ENCODE measurements around the gene XKR7.
"Not testable (repeated sequence)": the region's sequence is repeated elsewhere in the genome, so short reads cannot be mapped to it uniquely, and the experiment has no call there.

XKR7 gene

GRCh38 chr20:32027643-32028042, 59.7 kb downstream of the XKR7 start:
- no peak for TF ChIP-seq CTCF (IDR thresholded peaks at IDR 0.05; ENCODE audit: borderline replicate concordance, control extremely low read depth, extremely low read depth, insufficient read depth, missing control alignments)
- in situ Hi-C loops (cut with MboI; ENCODE audit: low sequenced_read_pairs, unreplicated experiment) = loop anchor here (10.0 kb wide), 1 partner anchor 193 kb away; no protein-coding TSS in a partner anchor
- no peak for DNase-seq (ENCODE audit: low spot score)

GRCh38 chr20:32028647-32029372, 60.9 kb downstream of the XKR7 start:
- no peak for TF ChIP-seq CTCF (IDR thresholded peaks at IDR 0.05; ENCODE audit: borderline replicate concordance, control extremely low read depth, extremely low read depth, insufficient read depth, missing control alignments)
- in situ Hi-C loops (cut with MboI; ENCODE audit: low sequenced_read_pairs, unreplicated experiment) = loop anchor here (10.0 kb wide), 1 partner anchor 194 kb away; no protein-coding TSS in a partner anchor
- no peak for DNase-seq (ENCODE audit: low spot score)

- no peak for DNase-seq (ENCODE audit: low spot score)
- in situ Hi-C loops (cut with MboI; ENCODE audit: low sequenced_read_pairs, unreplicated experiment) = loop anchor here (10.0 kb wide), 1 partner anchor 195 kb away; no protein-coding TSS in a partner anchor
- TF ChIP-seq CTCF (IDR thresholded peaks at IDR 0.05; ENCODE audit: borderline replicate concordance, control extremely low read depth, extremely low read depth, insufficient read depth, missing control alignments) = no peak
Measured at GRCh38 chr20:32029561-32029960, 61.6 kb downstream of the XKR7 start.

- peak; percentile 63 for TF ChIP-seq CTCF (IDR thresholded peaks at IDR 0.05; ENCODE audit: borderline replicate concordance, control extremely low read depth, extremely low read depth, insufficient read depth, missing control alignments)
- peak; percentile 68 for DNase-seq (ENCODE audit: low spot score)
- in situ Hi-C loops (cut with MboI; ENCODE audit: low sequenced_read_pairs, unreplicated experiment) = loop anchor here (5.0 kb wide), 1 partner anchor 61 kb away; no protein-coding TSS in a partner anchor
Measured at GRCh38 chr20:32031007-32031958, 63.3 kb downstream of the XKR7 start.

GRCh38 chr20:32033316-32033715, 65.4 kb downstream of the XKR7 start:
- in situ Hi-C loops (cut with MboI; ENCODE audit: low sequenced_read_pairs, unreplicated experiment) = loop anchor here (5.0 kb wide), 1 partner anchor 59 kb away; no protein-coding TSS in a partner anchor
- TF ChIP-seq CTCF (IDR thresholded peaks at IDR 0.05; ENCODE audit: borderline replicate concordance, control extremely low read depth, extremely low read depth, insufficient read depth, missing control alignments) = no peak
- no peak for DNase-seq (ENCODE audit: low spot score)

GRCh38 chr20:32033721-32034120, 65.8 kb downstream of the XKR7 start:
- in situ Hi-C loops (cut with MboI; ENCODE audit: low sequenced_read_pairs, unreplicated experiment) = loop anchor here (5.0 kb wide), 1 partner anchor 59 kb away; no protein-coding TSS in a partner anchor
- not testable (repeated sequence) for DNase-seq (ENCODE audit: low spot score)
